K562 (cell line): Measurements from ENCODE around the gene CRYBG1. TPM values are rescaled to one million over a fixed set of nuclear protein-coding genes. Genes with fewer than 3 reads are reported as not detected.

Experiments
- ATAC-seq: fragments of 200-7000 bp; cut with Tn5 transposase; 3 replicates; pipeline ENCODE4 v1.9.1; 2020; ENCODE audit warnings: moderate library complexity
- BruUV-seq: library from RNA; stranded (reverse); fragments of 400-500 nt; replicated peaks from 2 replicates; lab custom pipeline; 2021; lab: Mats Ljungman, UMichigan
- CTCF ChIA-PET: fragments of 300-600 bp; formaldehyde crosslinking; extraction: SDS; loops from one replicate; lab custom pipeline; 2021; ENCODE audit warnings: low intra/inter-chr PET ratio; lab: Yijun Ruan, JAX
- POLR2A ChIA-PET: fragments of 300-600, 350-650 bp; sonication (Branson Sonifier 250); formaldehyde crosslinking; extraction: SDS; loops from one replicate; lab custom pipeline; 2021; ENCODE audit warnings: antibody characterized with exemption, inconsistent platforms; lab: Yijun Ruan, JAX
- DNase-seq, 4 experiments: peaks; one replicate each; pipeline versions ENCODE4 v3.0.0 to v3.0.0-alpha.2; 2011 to 2018; ENCODE audit warnings: low spot score in 3 of 4, mixed read lengths in 3 of 4; ENCODE audit errors: extremely low read depth in 1 of 4
- FAIRE-seq: peaks from 2 replicates; lab custom pipeline; 2011; peaks lifted over from hg19 to GRCh38; lab: Jason Lieb, UNC
- H2AFZ ChIP-seq: 2 replicates; pipeline ENCODE4 v1.6.0; 2011; ENCODE audit warnings: low read depth, low read length, control low read depth, inconsistent platforms
- H3K27ac ChIP-seq: fragments of 200-600 bp; 3 replicates; pipeline ENCODE4 v1.8.0; 2011; ENCODE audit warnings: low read depth, mild to moderate bottlenecking, control low read depth, inconsistent platforms, low read length, moderate library complexity, mixed read lengths; ENCODE audit errors: extremely low read depth
- H3K27me3 ChIP-seq, 2 experiments: fragments of 300-600 bp in 1 of 2; 2 replicates in 1 of 2; 3 replicates in 1 of 2; pipeline versions ENCODE4 v1.6.0 to v1.8.0; 2011; ENCODE audit warnings: inconsistent platforms in 2 of 2, low read length in 2 of 2, mild to moderate bottlenecking in 1 of 2, mixed read lengths in 1 of 2, moderate library complexity in 1 of 2; ENCODE audit not compliant: control insufficient read depth in 2 of 2, insufficient read depth in 2 of 2
- H3K36me3 ChIP-seq: fragments of 300-600 bp; 3 replicates; pipeline ENCODE4 v1.8.0; 2011; ENCODE audit warnings: mild to moderate bottlenecking, low read length, inconsistent platforms; ENCODE audit not compliant: control insufficient read depth, insufficient read depth
- H3K4me1 ChIP-seq, 2 experiments: fragments of 200-600 bp in 1 of 2; replicated peaks in 1 of 2; 2 replicates in 1 of 2; 3 replicates in 1 of 2; pipeline versions ENCODE4 v1.5.1 to v1.8.0; 2011; ENCODE audit warnings: inconsistent platforms in 2 of 2, low read length in 2 of 2, mild to moderate bottlenecking in 1 of 2, mixed read lengths in 1 of 2, moderate library complexity in 1 of 2; ENCODE audit not compliant: control insufficient read depth in 2 of 2, insufficient read depth in 2 of 2
- H3K4me2 ChIP-seq: 2 replicates; pipeline ENCODE4 v1.6.1; 2011; ENCODE audit warnings: low read length, control low read depth, inconsistent platforms, mixed read lengths; ENCODE audit not compliant: insufficient read depth
- H3K4me3 ChIP-seq: fragments of 200-600 bp; sonication (generic), shearing (Covaris generic); 2 replicates; pipeline ENCODE4 v1.5.1; 2016; ENCODE audit warnings: control low read depth, inconsistent platforms
- H3K79me2 ChIP-seq: fragments of 200-600 bp; 3 replicates; pipeline ENCODE4 v1.8.0; 2011; ENCODE audit warnings: low read length, inconsistent platforms; ENCODE audit not compliant: control insufficient read depth, insufficient read depth
- H3K9ac ChIP-seq, 2 experiments: 2 replicates each; pipeline versions ENCODE4 v1.6.0 to v1.6.1; 2011; ENCODE audit warnings: low read depth in 2 of 2, low read length in 2 of 2, control low read depth in 1 of 2, inconsistent platforms in 1 of 2, mild to moderate bottlenecking in 1 of 2, mixed read lengths in 1 of 2; ENCODE audit not compliant: insufficient read depth in 1 of 2
- H3K9me1 ChIP-seq: one replicate; pipeline ENCODE4 v1.6.0; 2011; ENCODE audit warnings: inconsistent platforms, mild to moderate bottlenecking, low read length, moderate library complexity; ENCODE audit not compliant: control insufficient read depth, insufficient read depth
- H3K9me3 ChIP-seq: replicated peaks from 2 replicates; pipeline ENCODE4 v1.5.1; 2011; ENCODE audit warnings: low read depth, low read length, inconsistent platforms; ENCODE audit not compliant: control insufficient read depth, insufficient read depth
- H4K20me1 ChIP-seq: replicated peaks from 2 replicates; pipeline ENCODE4 v1.6.1; 2011; ENCODE audit warnings: low read length, inconsistent platforms, mixed read lengths; ENCODE audit not compliant: control insufficient read depth, insufficient read depth
- C11orf30 ChIP-seq: fragments of 450-650 bp; IDR thresholded peaks from 2 replicates; pipeline ENCODE4 v1.6.1; 2016; ENCODE audit warnings: low read depth, mild to moderate bottlenecking
- CREB3L1 ChIP-seq: fragments of 450-650 bp; IDR thresholded peaks from 2 replicates; pipeline ENCODE4 v1.6.1; 2014; ENCODE audit warnings: low read depth, mild to moderate bottlenecking, moderate library complexity, borderline replicate concordance
- ELF2 ChIP-seq: fragments of 250-450 bp; sonication (Bioruptor Pico); IDR thresholded peaks from 2 replicates; pipeline ENCODE4 v1.5.0; 2021; ENCODE audit warnings: mild to moderate bottlenecking
- ESRRB ChIP-seq: fragments of 250-450 bp; sonication (Bioruptor Pico); IDR thresholded peaks from 2 replicates; pipeline ENCODE4 v1.5.0; 2020; ENCODE audit warnings: mild to moderate bottlenecking, moderate library complexity, borderline replicate concordance
- POLR2AphosphoS5 ChIP-seq: IDR thresholded peaks from 2 replicates; pipeline ENCODE4 v1.6.1; 2011; ENCODE audit warnings: mild to moderate bottlenecking, low read depth, low read length, moderate library complexity; ENCODE audit not compliant: control insufficient read depth, insufficient read depth
- ZBTB40 ChIP-seq, 2 experiments: fragments of 450-650 bp in 1 of 2; sonication (generic) in 1 of 2; formaldehyde crosslinking in 1 of 2; IDR thresholded peaks; 2 replicates each; pipeline versions ENCODE4 v1.7.1 to v1.9.0; 2016 to 2022; ENCODE audit warnings: inconsistent platforms in 1 of 2, mild to moderate bottlenecking in 1 of 2, missing genetic modification reagents in 1 of 2
- ZNF354B ChIP-seq: fragments of 250-450 bp; sonication (Bioruptor Pico); IDR thresholded peaks from 2 replicates; pipeline ENCODE4 v1.4.0; 2020
- ZNF551 ChIP-seq: fragments of 250-450 bp; sonication (Bioruptor Pico); IDR thresholded peaks from 2 replicates; pipeline ENCODE4 v1.5.0; 2021; ENCODE audit warnings: mild to moderate bottlenecking, moderate library complexity
- WGBS: fragments of 100-300 bp; shearing (Covaris generic); methylation state at CpG from one replicate; pipeline ENCODE4 v1.1.6; 2016; ENCODE audit warnings: low coverage, mixed read lengths; ENCODE audit not compliant: insufficient coverage; ENCODE audit errors: missing lambda C conversion rate; 5-methylcytosine and 5-hydroxymethylcytosine counted together
- in situ Hi-C: fragments of 300-500 bp; cut with MboI; formaldehyde crosslinking; loops from 4 replicates; pipeline ENCODE4 v1.15.0; 2018; ENCODE audit warnings: inconsistent platforms, mixed read lengths
- intact Hi-C: fragments of 100-400 bp; cut with micrococcal nuclease; formaldehyde crosslinking; loops from 2 replicates; pipeline ENCODE4 v1.14.2; 2022
- polyA plus RNA-seq, 8 experiments: library from polyadenylated mRNA; depleted of rRNA in 4 of 8; stranded (reverse) in 5 of 8; unstranded in 3 of 8; fragments of >200 nt; fragmentation: Nextera tagmentation in 2 of 8; fragmentation: Illumina TruSeq in 1 of 8; extraction: Ambion mirVana in 2 of 8; extraction: Trizol in 1 of 8; gene quantifications; 2 replicates each; pipeline versions ENCODE4 v1.2.1 to v1.2.3, GENCODE V29; 2011 to 2014; ENCODE audit warnings: inconsistent platforms in 1 of 8, missing spikeins in 1 of 8
- total RNA-seq, 7 experiments: library from RNA; depleted of rRNA in 6 of 7; stranded (reverse); fragments of >200 nt in 6 of 7; fragmentation: Illumina TruSeq in 2 of 7; extraction: Trizol in 2 of 7; gene quantifications; 2 replicates each; pipeline versions ENCODE4 v1.2.1 to v1.2.3, GENCODE V29; 2011 to 2021; ENCODE audit warnings: low replicate concordance in 1 of 7

Gene CRYBG1
- total and polyA plus RNA-seq, 9 of the 15 experiments (the other 6 are each of a cell fraction or from before 2014, with no cell fraction given), result 0.07 to 0.47 (median 0.11) TPM

GRCh38 chr6:106519460-106520394 is 159.2 kb downstream of the CRYBG1 start:
- peak; percentile 86 for ATAC-seq
- no peak overlapping the region for H2AFZ ChIP-seq
- no TSS peak for BruUV-seq
- H3K9me3 ChIP-seq, result no peaks in the 10 kb centered on the region
- CTCF ChIA-PET, result no interaction called here
- no peak overlapping the region for H3K4me2 ChIP-seq
- no peaks in the 10 kb centered on the region for H3K79me2 ChIP-seq
- H3K36me3 ChIP-seq, result no peaks in the 10 kb centered on the region
- peaks cover 0 to 3% of the 10 kb centered on the region in 2 experiments; a peak in 2 of 5 replicates for H3K27me3 ChIP-seq
- DNase-seq, result peak; percentile 33 to 77 (median 45)
- POLR2A ChIA-PET, result interaction anchor here (0.6 kb wide), 2 partner anchors 26 to 31 kb away, joined by 3 read pairs; no protein-coding TSS in a partner anchor
- no peaks in the 10 kb centered on the region for H3K9me1 ChIP-seq
- H3K9ac ChIP-seq, result no peak overlapping the region
- 8% methylated on average over 14 of the region's 14 CpGs for WGBS
- H3K4me1 ChIP-seq, result peaks cover 13 to 26% of the 10 kb centered on the region in 2 experiments; a peak in 4 of 5 replicates
- in situ Hi-C loops, result no loop called here
- peak; percentile 86 for FAIRE-seq
- H3K27ac ChIP-seq, result 0 out of 3 replicates have a peak overlapping the region, but pooled peaks have one; percentile 6
- intact Hi-C loops, result no loop called here
- no peak overlapping the region for H3K4me3 ChIP-seq
- peaks cover 17% of the 10 kb centered on the region for H4K20me1 ChIP-seq
- TF ChIP-seq ZNF354B (CRISPR knock-in tag) (no peak), ELF2 (CRISPR knock-in tag) (no peak), C11orf30 (peak; percentile 77), POLR2AphosphoS5 (no peak), ESRRB (CRISPR knock-in tag) (no peak), ZNF551 (CRISPR knock-in tag) (no peak), ZBTB40 (IDR thresholded peaks at IDR 0.05) (no peak), ZBTB40 (CRISPR knock-in tag; IDR thresholded peaks at IDR 0.05) (no peak), CREB3L1 (no peak)
